PFSK-1 (cell line): ENCODE data around the gene NEK11.

ENCODE experiments used
- FOXP2 ChIP-seq: optimal IDR thresholded peaks from 2 replicates; pipeline ENCODE3; 2011; ENCODE audit warnings: borderline replicate concordance, control low read depth, inconsistent platforms; ENCODE audit not compliant: insufficient read depth; ENCODE audit errors: extremely low read length, extremely low read depth
- POLR2AphosphoS5 ChIP-seq: IDR thresholded peaks from 2 replicates; pipeline ENCODE4 v1.6.1; 2012; ENCODE audit warnings: low read depth, mild to moderate bottlenecking, control low read depth, low read length, moderate library complexity
- SIN3A ChIP-seq: IDR thresholded peaks from 2 replicates; pipeline ENCODE4 v1.6.1; 2012; ENCODE audit warnings: mild to moderate bottlenecking, low read length, moderate library complexity, borderline replicate concordance; ENCODE audit not compliant: insufficient read depth
- TAF1 ChIP-seq: IDR thresholded peaks from 2 replicates; pipeline ENCODE4 v1.6.1; 2012; ENCODE audit warnings: low read length, control low read depth, borderline replicate concordance; ENCODE audit not compliant: insufficient read depth
- TF ChIP-seq, protein P1 (sequence below), 2 experiments: IDR thresholded peaks; 2 replicates each; pipeline versions ENCODE4 v1.6.1 to v1.8.0; 2011 to 2012; ENCODE audit warnings: low read depth in 2 of 2, low read length in 2 of 2, control low read depth in 1 of 2, inconsistent platforms in 1 of 2, mild to moderate bottlenecking in 1 of 2, moderate library complexity in 1 of 2; ENCODE audit not compliant: insufficient read depth in 1 of 2

Gene NEK11

DNA sequence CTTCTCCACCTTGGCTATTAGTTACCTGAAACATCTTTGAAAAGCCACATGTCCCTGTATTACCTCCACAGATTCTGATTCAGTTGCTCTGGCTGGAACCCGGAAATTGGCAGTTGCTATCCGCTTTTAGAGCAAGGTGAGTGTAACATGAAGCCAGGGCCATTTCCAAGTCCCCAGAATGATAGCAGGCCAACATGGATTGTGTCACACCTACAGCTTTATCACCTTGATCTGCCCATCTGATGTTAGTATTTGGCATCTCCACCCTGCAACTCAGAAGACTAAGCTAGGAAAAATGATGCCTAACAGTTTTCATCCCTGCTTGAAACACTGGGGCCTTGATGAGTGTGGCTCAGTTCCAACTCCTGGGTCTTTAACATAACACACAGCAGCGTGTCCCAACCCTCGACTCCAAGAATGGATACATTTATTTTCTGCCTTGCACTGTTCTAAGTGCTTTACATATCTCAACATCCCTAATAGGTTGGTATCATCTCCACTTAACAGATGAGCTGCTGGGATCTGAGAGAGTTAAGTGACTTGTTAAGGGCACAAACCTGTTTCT is 333.6 kb downstream of the NEK11 start:
- TF ChIP-seq POLR2AphosphoS5 (no peak), SIN3A (no peak)

DNA sequence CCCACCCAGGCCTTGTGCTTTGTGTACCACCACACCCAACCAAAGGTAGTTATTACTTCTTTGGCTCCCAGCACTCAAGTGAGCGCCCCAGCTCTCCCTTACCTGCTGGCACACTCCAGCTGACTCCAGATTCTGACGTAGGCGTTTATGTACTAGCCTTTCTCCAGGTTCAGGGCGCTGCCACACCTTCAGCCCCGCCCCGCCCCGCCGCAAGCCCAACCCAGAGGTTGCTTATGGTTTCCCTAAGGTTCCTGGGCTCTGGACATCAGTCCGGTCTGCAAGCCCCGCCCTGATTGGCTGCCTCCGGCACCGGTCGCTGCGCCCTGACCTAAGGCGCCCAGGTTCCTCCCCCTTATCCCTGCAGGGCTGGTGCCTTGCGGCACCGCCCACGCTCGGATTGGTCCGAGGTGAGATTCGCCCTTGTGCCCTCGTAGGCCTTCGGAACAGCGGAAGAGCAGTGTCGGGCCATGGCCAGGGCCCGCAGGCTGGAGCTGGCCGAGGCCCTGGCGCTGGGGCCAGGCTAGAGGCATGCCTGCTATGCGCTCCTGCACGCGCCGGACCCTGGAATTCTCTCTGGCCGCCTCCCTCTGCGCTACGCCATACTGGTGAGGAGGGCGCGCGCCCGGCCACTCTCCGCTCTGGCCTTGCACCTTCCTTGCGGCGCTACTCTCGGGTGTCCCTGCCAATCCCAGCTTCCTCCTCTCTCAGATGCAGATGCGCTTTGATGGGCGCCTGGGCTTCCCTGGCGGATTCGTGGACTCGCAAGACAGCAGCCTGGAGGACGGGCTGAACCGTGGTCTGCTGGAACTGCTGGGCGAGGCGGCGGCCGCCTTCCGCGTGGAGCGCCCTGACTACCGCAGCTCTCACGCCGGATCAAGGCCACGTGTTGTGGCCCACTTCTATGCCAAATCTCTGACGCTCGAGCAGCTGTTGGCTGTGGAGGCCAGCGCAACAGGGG is 335.1 kb downstream of the NEK11 start:
- no peak for TF ChIP-seq FOXP2
- TF ChIP-seq POLR2AphosphoS5, result no peak
- TF ChIP-seq, protein P1, sequence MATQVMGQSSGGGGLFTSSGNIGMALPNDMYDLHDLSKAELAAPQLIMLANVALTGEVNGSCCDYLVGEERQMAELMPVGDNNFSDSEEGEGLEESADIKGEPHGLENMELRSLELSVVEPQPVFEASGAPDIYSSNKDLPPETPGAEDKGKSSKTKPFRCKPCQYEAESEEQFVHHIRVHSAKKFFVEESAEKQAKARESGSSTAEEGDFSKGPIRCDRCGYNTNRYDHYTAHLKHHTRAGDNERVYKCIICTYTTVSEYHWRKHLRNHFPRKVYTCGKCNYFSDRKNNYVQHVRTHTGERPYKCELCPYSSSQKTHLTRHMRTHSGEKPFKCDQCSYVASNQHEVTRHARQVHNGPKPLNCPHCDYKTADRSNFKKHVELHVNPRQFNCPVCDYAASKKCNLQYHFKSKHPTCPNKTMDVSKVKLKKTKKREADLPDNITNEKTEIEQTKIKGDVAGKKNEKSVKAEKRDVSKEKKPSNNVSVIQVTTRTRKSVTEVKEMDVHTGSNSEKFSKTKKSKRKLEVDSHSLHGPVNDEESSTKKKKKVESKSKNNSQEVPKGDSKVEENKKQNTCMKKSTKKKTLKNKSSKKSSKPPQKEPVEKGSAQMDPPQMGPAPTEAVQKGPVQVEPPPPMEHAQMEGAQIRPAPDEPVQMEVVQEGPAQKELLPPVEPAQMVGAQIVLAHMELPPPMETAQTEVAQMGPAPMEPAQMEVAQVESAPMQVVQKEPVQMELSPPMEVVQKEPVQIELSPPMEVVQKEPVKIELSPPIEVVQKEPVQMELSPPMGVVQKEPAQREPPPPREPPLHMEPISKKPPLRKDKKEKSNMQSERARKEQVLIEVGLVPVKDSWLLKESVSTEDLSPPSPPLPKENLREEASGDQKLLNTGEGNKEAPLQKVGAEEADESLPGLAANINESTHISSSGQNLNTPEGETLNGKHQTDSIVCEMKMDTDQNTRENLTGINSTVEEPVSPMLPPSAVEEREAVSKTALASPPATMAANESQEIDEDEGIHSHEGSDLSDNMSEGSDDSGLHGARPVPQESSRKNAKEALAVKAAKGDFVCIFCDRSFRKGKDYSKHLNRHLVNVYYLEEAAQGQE (IDR thresholded peaks at IDR 0.05; ENCODE audit: insufficient read depth in 1 of 2, low read depth in 2 of 2, low read length in 2 of 2), result no peak
- TF ChIP-seq TAF1, result no peak
- no peak for TF ChIP-seq SIN3A

DNA sequence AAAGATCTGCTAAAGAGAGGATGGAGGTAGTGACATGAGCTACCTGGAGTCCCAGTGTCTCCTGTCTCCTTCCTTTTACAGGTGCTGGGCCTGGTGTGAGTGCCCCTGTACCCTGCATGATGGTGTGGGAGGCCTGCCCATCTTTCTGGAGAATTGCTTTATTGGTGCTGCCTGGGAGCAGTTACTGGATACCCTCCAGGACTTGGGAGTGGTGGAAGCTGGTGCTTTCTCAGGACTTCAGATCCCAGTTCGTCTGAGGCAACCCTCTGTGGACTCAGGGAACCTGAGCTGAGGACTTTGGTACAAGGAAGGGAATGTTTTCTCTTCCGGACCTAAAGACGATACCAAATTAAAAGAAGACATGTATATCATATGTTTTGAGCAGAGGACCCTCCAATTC is 336.6 kb downstream of the NEK11 start:
- TF ChIP-seq TAF1 (no peak), SIN3A (no peak), POLR2AphosphoS5 (no peak), FOXP2 (no peak)
- TF ChIP-seq, protein P1 (IDR thresholded peaks at IDR 0.05; ENCODE audit: insufficient read depth in 1 of 2, low read depth in 2 of 2, low read length in 2 of 2), result no peak

DNA sequence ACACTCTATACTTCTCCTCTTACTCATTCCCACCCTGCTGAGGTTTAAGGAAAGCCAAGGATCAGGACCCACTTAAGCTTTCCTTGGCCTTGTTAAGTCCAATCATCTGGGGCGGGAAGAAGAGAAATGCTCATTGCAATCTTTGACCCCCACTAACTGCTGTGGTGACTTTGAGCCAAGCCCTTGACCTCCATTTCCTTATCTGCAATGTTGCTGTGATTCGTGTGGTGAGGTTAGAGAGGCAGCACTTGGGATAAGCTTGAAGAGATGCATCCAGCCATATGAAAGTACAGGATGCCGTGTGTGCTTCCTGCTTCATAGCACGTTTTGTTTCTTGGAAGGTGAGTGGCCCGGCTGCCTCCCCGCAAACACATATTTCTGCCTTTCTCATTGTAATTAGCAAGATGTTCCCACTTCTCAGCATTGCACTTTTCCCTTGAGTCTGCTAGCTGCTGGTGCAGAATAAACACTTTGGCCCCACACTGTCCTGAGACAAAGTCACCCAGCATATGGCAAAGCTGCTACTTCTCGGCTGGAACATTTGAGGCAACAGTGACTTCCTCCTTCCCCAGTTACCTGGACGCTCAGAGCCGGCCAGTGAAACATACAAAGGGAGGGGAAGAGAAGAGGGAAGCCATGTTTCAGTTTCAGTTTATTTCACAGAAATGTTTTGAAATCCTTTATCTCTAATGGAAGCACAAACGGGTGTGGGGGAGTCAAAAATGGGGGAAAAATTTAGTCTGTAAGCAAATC is 344.4 kb downstream of the NEK11 start:
- TF ChIP-seq SIN3A (no peak), POLR2AphosphoS5 (no peak), FOXP2 (no peak), TAF1 (no peak)
- TF ChIP-seq, protein P1 (IDR thresholded peaks at IDR 0.05; ENCODE audit: insufficient read depth in 1 of 2, low read depth in 2 of 2, low read length in 2 of 2), result no peak

DNA sequence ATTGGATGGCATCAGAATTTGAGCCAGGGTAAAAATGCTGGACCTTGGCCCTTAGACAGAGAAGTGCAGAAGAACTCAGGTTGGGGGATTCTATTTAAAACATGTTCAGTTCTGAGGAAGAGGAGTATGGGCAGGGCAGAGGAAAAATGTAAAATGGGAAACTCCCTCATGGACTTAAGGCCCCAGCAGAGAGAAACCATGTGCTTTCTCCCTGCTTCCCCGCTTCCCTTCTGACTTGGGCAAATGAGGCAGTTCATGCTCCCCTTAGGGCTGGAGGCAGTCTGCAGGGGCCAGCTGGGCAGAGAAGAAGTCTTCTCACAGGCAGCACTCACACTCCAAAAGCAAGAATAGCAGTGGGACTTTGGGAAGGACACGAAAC is 345.0 kb downstream of the NEK11 start:
- TF ChIP-seq FOXP2 (no peak), TAF1 (no peak), POLR2AphosphoS5 (no peak), SIN3A (no peak)
- TF ChIP-seq, protein P1 (IDR thresholded peaks at IDR 0.05; ENCODE audit: insufficient read depth in 1 of 2, low read depth in 2 of 2, low read length in 2 of 2), result no peak
